AG09309 (cell line): ENCODE data around the gene MAGEA4.

Experiments used
- DNase-seq: peaks from one replicate; pipeline ENCODE4 v3.0.0-alpha.2; 2010; ENCODE audit warnings: low read depth
- H3K4me3 ChIP-seq: 2 replicates; pipeline ENCODE4 v1.5.1; 2011; ENCODE audit warnings: mild to moderate bottlenecking, low read depth, low read length, moderate library complexity; ENCODE audit not compliant: control insufficient read depth
- CTCF ChIP-seq: IDR thresholded peaks from 2 replicates; pipeline ENCODE4 v1.5.1; 2011; ENCODE audit warnings: mild to moderate bottlenecking, low read depth, low read length, inconsistent platforms; ENCODE audit not compliant: insufficient read depth, control insufficient read depth; ENCODE audit errors: missing control alignments

Gene MAGEA4

GRCh38 chrX:151912780-151913179, at the start of gene MAGEA4:
TSS of gene MAGEA4 (plus strand) at chrX:151912889. CDS start at chrX:151923665, 10,776 bp downstream.
- H3K4me3 ChIP-seq = no peak within 1 kb of the TSS
- no peak for TF ChIP-seq CTCF
- DNase-seq = no peak

GRCh38 chrX:151870602-151871001, 42.1 kb upstream of the MAGEA4 start:
- H3K4me3 ChIP-seq = no peak overlapping the region
- peak; percentile 48 for DNase-seq
- TF ChIP-seq CTCF = no peak

GRCh38 chrX:151871244-151871643, 41.4 kb upstream of the MAGEA4 start:
- H3K4me3 ChIP-seq = no peak overlapping the region
- no peak for TF ChIP-seq CTCF
- DNase-seq = peak; percentile 88

- no peak for DNase-seq
- no peak for TF ChIP-seq CTCF
- no peak overlapping the region for H3K4me3 ChIP-seq
Observed at GRCh38 chrX:151873096-151873495, 39.6 kb upstream of the MAGEA4 start.

GRCh38 chrX:151875270-151876026, 37.2 kb upstream of the MAGEA4 start:
- no peak for TF ChIP-seq CTCF
- DNase-seq = no peak
- no peak overlapping the region for H3K4me3 ChIP-seq

GRCh38 chrX:151878574-151878973, 34.1 kb upstream of the MAGEA4 start:
- H3K4me3 ChIP-seq = no peak overlapping the region
- DNase-seq = no peak
- TF ChIP-seq CTCF = no peak
